ENCODE measurements around the gene LGI4.

DNA sequence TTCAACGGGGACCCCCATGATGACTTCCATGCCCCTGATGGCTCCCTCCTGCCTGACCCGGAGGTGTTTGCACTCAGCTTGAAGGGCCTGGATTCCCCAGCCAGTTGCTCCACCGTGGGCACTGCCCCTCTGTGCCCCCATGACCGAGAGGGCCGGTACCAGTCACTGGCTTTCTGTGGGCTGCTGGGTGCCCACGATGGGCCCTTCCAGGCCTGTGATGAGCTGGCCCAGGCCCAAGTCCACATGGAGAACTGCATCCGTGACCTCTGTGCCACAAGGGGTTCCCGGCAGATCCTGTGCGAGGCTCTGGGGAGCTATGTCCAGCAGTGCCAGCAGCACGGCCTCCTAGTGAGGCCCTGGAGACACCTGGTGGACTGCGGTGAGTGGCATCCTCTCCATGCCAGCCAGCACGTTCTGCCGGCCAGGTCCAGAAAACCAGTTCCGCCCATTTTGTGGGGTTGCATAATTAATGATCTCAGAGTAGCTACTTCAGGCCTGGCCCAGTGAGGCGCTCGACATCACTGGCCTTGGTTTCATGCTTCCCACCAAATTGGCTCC, 54.2 kb downstream of the LGI4 start:
- TF ChIP-seq, protein P1, sequence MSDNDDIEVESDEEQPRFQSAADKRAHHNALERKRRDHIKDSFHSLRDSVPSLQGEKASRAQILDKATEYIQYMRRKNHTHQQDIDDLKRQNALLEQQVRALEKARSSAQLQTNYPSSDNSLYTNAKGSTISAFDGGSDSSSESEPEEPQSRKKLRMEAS (IDR thresholded peaks at IDR 0.05) = no peak
- TF ChIP-seq, protein P2, sequence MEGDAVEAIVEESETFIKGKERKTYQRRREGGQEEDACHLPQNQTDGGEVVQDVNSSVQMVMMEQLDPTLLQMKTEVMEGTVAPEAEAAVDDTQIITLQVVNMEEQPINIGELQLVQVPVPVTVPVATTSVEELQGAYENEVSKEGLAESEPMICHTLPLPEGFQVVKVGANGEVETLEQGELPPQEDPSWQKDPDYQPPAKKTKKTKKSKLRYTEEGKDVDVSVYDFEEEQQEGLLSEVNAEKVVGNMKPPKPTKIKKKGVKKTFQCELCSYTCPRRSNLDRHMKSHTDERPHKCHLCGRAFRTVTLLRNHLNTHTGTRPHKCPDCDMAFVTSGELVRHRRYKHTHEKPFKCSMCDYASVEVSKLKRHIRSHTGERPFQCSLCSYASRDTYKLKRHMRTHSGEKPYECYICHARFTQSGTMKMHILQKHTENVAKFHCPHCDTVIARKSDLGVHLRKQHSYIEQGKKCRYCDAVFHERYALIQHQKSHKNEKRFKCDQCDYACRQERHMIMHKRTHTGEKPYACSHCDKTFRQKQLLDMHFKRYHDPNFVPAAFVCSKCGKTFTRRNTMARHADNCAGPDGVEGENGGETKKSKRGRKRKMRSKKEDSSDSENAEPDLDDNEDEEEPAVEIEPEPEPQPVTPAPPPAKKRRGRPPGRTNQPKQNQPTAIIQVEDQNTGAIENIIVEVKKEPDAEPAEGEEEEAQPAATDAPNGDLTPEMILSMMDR (IDR thresholded peaks at IDR 0.05) = no peak
- TF ChIP-seq EP300 (IDR thresholded peaks at IDR 0.05) (no peak), MYC (IDR thresholded peaks at IDR 0.05; ENCODE audit: borderline replicate concordance, low read length) (no peak), RFX5 (IDR thresholded peaks at IDR 0.05) (no peak), RAD21 (conservative IDR thresholded peaks at IDR 0.05 in 1 of 2, IDR thresholded peaks at IDR 0.05 in 1 of 2) (no peak; a peak in 1 of 5 replicates), MAFK (IDR thresholded peaks at IDR 0.05; ENCODE audit: partially characterized antibody) (no peak), POLR2A (IDR thresholded peaks at IDR 0.05; ENCODE audit: low read length) (no peak)

Measured in A549 (cell line).